HG02943 (cell line): ENCODE data around the gene SOX6.

Experiments used
- ATAC-seq: cut with Tn5 transposase; IDR thresholded peaks from one replicate; pipeline ENCODE4 v1.9.1; 2021; ENCODE audit warnings: mild to moderate bottlenecking, low read depth, moderate library complexity; ENCODE audit not compliant: unreplicated experiment

Gene SOX6

DNA sequence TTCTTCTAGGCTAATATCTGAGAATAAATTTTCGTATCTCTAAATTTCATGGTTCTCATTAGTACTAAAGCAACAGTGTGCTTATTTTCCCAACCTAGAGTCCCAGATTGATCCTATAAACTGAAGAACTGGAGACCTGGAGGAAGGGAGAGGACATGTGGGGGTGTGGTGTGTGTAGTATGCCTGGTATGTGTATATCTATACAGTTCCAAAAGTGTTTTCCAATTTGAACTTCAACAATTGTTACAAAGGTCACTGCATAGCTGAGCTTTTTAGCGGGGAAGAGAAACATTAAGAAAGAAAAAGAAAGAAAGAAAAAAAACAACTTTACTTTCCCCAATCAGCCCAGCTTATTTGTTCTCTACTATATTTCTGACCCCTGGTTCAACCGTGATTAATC, 152.1 kb downstream of the SOX6 start:
- no peak for ATAC-seq

DNA sequence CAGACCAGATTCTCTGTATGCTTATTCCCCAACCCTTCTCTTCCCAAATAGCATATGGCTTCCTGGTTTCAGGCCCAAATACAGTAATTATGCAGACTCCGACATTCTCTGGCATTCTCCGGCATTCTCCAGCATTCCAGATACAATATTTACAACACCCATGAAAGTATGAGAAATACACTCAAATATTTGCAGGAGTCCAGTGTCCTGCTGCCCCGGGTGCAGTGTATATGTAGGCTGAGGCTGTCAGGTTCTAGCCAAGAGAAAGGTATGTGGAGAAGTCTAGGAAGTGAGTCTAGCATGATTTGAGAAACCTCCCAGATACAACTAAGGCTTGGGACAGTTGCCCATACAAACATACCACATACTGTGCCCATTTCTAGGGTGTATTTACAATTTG, 160.7 kb downstream of the SOX6 start:
- ATAC-seq: no peak

DNA sequence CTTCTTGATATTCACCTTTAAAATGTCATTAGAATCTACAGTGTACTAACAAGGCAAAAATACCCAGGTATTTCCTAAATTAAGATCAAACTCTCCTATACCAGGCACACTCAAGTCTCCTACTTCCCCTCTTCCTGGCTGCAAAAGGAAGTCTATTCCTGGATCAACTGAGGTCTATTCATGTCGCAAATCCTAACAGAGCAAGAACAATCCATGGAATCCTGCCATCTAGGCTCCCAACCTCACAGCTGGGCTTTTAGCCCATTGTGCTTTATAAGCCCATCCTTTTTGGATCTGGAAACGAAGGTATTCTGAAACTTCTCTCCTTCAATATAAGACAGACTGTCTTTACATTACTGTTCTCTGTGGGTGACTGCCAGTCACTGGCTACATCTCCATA, 161.8 kb downstream of the SOX6 start:
- no peak for ATAC-seq

DNA sequence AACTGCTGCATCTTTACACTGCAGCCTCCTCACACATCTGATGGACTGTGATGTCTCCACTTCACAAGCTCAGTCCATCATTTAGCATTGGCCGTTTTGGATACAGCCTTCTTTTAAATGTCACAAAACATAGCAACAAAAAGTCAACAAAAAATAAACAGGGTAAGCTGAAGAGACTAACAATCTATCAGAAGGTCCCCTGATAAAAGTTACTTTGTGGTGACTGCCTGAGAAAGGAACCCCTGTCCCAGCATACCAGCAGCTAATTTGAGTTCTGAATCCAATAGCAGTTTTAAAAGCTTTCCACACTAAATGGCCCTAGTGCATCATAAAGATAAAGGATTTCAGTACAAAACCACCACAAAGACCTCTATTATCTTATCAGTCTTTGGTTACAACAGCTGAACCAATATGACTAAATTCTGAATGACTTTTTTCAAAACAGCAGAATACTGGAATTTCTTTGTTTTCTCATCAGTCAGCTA, 162.4 kb downstream of the SOX6 start:
- ATAC-seq: no peak

DNA sequence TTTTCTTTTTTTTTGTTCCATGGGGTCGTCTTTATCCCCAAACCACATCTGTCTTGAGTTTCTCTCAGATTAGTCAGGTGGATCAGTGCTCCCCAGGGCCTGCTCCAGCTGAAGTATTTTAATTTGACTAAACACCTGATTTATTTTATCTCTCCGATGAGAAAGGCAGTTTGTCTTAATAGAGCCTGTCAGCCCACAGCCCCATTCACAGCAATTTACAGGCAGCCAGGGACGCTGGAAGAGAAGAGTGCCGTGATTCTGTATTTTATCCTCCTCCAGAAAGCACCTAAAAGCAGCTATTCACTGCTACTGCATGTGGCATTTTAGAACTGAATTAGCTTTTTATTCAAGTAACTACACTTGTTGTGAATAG, 164.5 kb downstream of the SOX6 start:
- no peak for ATAC-seq

DNA sequence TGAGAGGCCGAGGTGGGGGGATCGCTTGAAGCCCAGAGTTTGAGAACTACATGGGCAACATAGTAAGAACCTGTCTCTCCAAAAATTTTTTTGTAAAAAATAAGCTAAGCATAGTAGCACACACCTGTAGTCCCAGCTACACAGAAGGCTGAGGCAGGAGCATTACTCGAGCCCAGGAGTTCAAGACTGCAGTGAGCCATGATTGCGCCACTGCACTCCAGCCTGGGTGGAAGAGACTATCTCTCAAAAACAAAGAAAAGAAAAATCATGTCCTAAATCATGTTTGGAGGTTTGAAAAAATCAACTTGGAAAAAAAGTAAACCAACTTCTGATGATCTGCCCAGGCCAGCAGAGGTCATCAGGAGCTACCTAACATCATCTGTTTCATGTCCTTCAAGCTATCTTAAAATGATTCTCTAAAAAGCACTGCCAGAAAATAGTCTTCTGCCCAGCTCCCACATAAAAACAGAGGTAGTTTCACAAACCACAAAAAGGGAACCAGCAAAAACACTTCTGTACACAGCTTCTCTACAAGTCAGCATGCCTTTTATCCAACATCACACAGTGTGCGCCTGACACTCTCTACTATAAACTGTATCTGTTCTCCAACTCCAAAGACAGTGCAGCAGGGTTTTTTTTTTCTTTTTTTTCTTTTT, 165.0 kb downstream of the SOX6 start:
- ATAC-seq: no peak

DNA sequence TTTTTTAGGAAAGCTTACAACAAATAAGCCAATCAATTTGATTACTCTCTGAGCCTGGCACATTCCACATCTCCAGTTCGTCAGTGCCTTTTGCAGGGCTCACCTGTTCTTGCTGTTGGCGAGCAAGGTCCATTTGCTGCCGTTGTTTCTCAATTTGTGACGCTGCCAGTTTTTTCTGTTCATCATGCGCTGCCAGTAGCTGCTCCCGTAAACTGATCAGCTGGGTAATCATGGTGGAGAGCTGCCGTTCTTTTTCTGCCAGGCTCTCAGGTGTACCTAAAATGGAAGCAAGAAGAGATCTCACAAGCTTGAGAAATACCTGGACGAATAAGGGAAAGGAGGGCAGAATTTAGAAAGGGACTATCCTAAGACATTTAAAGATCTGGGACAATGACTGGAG, 169.7 kb downstream of the SOX6 start:
- no peak for ATAC-seq

DNA sequence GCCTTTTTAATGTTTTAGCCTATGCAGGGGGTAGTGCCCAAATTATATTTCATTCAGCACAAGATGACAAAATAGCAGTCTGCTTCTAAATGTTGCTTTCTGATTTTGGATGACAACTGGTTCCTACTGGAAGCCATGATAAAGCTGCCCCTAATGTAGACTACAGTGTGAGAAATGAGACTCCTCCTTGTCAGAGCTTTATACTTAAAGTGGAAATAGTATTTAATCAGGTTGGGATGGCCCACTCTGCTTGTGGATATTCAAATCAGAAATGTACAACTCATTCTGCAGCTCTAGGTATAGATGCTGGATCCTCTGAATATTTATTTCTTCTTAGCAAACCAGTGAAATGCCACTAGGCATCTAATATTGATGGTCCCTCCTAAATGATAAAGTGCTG, 171.3 kb downstream of the SOX6 start:
- ATAC-seq: no peak

DNA sequence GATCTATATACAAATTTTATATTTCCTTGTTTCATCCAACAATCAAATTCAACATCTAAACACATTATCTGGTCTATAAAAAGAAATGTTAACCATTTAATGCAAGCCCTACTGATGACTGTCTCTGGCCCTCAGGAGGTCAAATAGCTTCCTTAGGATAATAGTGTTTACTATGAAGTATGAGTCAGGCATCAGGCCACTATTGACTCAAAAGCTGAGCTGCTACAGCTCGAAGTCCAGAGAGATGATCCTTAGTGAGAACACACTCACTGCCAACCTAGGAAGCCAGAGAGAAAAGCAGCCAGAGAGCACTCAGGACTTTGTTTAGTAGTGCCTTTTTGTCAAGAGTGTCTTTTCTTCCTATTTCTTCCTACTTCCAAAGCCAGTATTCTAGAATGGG, 171.8 kb downstream of the SOX6 start:
- no peak for ATAC-seq

DNA sequence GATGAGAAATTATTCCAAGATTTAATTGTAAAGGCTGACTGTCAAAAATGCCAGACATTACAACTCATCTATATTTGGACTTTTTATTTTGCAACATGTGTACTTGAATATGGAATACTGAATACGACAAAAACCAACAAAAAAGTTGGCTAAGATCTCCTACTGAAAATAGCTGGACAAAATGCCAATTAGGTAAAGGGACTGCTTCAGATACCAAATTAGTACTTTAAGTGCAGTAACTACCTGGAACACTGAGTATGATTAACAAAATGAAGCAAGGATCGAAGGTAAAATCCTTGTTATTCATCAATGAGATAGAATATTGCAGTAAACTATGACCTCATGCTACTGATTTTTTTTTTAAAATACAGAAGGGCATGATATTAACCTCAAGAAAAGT, 173.8 kb downstream of the SOX6 start:
- no peak for ATAC-seq

DNA sequence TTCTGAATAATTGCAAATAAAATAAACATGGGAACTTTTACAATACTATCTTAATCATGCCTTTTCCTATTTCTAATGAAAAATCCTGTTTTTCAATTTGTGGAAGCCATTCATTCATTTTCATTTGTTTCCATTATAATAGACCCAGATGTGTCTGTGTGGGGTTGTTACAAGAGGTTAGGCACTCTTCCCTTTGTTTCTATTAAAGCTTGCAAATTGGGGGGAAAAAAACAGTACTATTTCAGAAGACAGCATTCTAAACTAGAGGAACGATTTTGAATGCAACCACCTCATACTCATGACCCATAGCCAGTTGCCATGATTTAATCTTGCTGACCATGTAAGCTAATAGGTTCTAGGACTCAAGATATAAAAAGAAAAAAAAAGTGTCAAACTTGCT, 175.5 kb downstream of the SOX6 start:
- ATAC-seq: no peak

DNA sequence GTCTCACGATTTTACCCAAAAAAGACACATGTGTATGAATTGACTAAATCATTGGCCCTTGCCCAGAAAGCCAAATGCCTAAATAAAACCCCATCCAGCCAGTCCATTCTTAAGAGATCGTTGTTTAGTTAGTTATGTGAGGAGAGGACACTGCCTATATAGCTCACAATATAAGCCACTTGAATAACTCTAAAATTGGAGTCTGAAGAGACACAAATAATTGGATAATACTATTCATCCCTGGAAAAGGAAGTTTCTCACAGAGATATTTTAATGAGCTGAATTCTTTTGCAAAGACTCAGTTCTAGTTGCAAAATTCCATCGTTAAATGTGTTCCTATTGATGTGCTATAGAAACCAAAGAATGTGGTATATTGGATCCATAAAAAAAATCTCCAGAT, 176.7 kb downstream of the SOX6 start:
- no peak for ATAC-seq

DNA sequence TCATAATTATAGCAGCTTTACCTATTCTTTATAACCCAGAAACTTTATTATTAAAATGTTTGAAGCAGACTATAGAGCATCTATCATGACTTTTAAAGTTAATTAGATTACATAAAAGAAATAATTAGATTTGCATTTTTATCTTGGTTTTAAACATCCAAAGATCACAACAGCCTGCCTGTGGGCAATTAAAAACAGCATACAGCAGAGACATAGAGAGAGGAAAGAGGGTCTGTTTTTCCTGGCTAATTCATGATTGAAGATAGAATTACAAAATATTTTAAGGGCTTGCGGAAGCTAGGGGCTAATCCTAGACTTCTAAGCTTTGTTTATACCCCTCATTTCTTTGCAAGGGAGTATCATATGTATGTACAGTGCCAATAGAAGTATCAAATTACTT, 178.1 kb downstream of the SOX6 start:
- no peak for ATAC-seq

DNA sequence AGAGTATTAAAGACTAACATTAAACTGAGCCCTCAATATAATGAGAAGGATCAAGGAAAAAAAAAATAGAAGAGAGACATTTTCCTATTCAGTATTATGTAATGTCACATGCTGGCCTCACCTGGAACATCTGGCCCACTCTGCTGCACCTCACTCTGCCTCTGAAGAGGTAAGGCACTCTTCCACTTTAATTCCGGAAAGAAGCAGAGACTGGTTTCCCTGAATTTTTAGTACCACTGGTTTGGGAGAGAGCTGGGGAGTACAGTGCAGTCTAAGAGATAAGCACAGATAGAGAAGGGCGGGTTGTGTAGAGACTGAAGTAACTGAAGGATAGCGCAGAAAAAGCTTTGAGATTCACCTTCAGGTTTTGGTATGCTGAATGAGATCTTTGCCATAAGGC, 178.7 kb downstream of the SOX6 start:
- no peak for ATAC-seq

DNA sequence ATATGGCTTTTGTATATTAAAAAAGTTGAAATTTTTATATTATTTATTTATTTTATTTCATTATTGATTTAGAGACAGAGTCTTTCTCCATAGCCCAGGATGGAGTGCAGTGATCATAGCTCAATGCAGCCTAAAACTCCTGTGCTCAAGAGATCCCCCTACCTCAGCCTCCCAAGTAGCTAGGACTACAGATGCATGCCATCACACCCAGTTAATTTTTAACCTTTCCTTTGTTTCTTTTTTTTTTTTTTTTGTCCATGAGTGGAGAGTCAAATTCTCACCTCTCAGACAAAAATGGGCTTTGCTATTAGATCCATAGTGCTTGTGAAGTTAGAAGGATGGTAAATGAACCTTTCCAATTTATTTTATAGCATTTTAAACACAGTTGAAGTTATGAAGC, 182.5 kb downstream of the SOX6 start:
- ATAC-seq: no peak

DNA sequence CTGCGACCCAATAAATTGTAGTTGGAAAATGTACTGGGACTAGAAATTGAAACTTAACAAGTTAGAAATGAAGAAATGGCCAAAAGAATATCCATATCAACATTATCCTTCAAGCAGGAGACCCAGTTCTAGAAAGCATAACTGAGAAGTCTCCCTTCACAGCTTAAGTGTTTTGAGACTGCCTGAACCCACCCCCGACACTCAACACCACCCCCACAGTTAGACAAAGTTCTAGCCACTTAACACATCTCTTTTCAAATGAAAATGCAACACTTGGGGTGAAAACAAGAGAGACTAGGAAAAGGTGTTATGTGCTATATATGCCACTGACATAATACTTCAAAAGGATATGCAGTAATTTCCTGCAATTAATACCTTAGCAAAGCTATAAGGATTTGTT, 184.5 kb downstream of the SOX6 start:
- no peak for ATAC-seq

DNA sequence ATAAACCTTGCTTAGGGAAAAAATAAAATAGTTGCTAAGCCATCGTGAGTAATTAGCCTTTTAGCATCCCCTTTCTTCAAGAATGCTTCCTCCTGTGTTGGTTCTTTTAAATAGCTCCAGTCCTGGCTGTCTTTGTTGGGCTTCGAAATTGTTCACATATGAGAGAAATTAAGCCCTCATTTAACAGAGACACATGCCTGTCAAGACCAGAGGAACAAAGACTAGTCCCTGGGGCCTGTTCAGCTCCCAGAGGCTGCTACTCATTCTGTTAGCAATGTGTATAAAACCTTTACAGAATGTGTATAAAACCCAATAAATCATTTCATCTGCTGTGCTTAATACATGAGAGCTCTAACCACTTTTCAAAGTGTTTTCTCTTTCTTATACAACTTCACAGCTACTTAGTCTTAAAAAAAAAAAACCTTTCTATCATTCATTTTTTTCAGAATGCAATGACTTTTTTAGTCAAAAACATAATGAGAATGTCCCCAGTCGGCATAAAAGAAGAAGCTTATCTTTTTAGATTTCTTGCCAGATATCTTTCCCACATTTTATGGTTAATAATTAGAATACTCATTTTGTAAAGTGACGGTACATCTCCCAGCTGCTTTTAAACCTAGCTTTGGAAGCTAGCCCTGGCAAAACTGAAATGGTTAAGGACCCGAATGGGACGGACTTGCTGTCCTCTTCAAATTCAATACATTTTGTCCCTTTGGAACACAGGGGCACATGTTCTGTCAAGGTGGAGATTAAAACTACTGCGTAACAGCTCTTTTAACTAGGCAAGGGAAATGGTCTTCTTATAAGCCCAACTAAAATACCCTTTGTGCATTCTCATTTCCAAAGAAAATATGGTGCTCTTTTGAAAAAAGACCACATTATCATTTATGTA, 186.1 kb downstream of the SOX6 start:
- no peak for ATAC-seq

DNA sequence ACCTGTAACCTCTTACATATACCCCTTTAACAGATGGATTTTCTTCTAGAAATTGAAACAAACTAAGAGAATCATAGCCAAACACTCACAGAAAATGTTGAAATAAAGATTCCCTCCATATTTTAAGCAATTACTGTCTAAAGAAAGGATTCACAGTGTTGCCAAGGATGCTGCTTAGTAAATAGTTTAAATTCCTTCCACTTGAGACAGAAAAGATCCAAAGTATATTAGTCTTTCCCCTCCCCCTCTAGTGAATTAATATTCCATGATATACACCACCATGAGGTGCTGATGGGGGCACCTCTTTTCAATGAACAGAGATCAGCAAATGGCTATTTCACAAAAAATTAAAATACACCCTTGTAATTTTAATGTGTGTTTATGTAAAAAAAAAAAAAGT, 186.8 kb downstream of the SOX6 start:
- no peak for ATAC-seq

DNA sequence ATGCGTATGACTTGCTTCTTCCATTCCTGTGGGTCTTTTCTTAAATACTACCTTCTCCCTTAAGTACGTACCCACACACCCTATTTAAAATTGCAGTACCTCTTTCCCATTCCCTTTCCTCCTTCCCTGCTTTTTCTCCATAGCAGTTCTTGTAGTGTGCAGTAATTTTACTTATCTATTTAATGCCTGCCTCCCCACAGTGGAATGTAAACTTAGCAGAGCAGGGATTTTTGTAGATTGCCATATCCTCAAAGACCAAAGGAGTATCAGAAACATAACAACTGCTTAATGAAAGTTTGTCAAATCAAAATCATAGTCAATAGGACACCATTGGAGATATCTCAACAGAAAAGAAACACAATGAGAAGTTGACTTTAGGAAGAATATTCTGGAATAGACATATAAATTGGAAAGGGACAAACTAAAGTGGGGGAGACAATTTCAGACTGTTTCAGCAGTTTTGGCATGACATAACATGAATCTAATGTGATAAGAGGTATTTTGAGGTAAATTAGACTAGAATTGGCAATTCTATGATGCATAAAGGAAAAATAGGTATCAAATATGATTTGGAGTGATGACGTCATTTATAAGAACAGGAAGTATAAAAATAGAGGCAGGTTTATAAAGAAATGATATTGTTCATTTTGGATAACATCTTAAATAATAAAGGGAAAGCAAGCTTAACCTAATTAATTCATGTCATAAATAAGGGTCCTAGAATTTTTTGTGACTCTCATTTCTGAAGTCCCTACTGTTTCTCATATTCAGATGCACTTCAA, 188.4 kb downstream of the SOX6 start:
- no peak for ATAC-seq

DNA sequence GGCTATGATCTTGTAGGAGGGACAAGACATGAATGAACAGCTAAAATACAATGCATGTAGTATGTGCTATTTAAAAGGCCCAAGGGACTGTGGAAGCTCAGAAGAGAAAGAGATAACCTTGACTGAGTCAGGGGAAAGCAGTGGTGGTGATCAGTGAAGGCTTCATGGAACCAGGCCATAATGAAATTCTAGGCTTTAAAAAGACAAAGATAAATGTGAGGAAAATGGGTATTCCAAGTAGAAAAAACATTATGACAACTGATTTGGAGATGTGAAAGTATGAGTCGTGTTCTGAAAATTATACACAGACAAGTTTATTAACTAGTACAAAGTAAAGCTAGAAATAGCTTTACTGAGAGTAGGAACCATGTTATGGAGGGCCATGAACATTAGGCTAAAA, 189.8 kb downstream of the SOX6 start:
- no peak for ATAC-seq

DNA sequence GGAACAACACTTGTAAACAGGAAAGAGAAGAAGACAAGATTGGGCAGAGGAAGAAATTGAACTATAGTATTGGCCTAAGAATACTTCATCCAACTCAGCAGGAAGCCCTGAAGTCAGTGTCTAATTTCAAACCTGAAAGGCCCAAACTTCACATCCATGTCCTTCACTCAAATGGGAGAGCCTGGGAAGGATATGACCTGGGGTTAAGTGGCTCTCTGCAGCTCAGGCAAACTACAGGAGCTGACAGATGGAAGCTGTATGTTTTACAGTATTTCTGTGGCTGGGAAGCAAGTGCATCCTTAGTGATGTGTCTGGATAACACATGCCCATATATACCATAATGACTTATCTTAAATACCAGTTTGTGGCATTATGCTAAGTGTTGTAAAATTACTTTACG, 196.2 kb downstream of the SOX6 start:
- no peak for ATAC-seq
